B cell (primary cell): ENCODE measurements around the gene NFAM1.

ENCODE experiments used
- CTCF ChIP-seq: fragments of 200-600 bp; IDR thresholded peaks from one replicate; pipeline ENCODE4 v1.8.0; 2022; ENCODE audit warnings: antibody characterized with exemption, mild to moderate bottlenecking
- EZH2 ChIP-seq: IDR thresholded peaks from 2 replicates; pipeline ENCODE4 v1.6.1; 2012; ENCODE audit warnings: borderline replicate concordance, low read depth, mild to moderate bottlenecking, moderate library complexity, low read length; ENCODE audit not compliant: insufficient read depth, poor library complexity, severe bottlenecking

GRCh38 chr22:42337356-42337755, 94.8 kb downstream of the NFAM1 start:
- TF ChIP-seq CTCF (no peak), EZH2 (no peak)
